H9 (cell line): ENCODE measurements around the gene TGFBI. TPM values are rescaled to one million over a fixed set of nuclear protein-coding genes. Genes with fewer than 3 reads are reported as not detected.

ENCODE experiments used
- DNase-seq: peaks from one replicate; pipeline ENCODE4 v3.0.0-alpha.2; 2017
- H2AFZ ChIP-seq: one replicate; pipeline ENCODE4 v1.6.1; 2013; ENCODE audit warnings: mild to moderate bottlenecking, low read length, control low read depth, moderate library complexity
- H2AK5ac ChIP-seq: 2 replicates; pipeline ENCODE4 v1.6.1; 2013; ENCODE audit warnings: low read length, control low read depth, mixed read lengths; ENCODE audit not compliant: insufficient read length
- H2BK120ac ChIP-seq: one replicate; pipeline ENCODE4 v1.6.1; 2013; ENCODE audit warnings: low read depth, mild to moderate bottlenecking, low read length, control low read depth, inconsistent platforms; ENCODE audit not compliant: poor library complexity, severe bottlenecking
- H2BK12ac ChIP-seq: 2 replicates; pipeline ENCODE4 v1.6.1; 2013; ENCODE audit warnings: low read length, control low read depth, mixed read lengths, low read depth; ENCODE audit not compliant: insufficient read length
- H2BK15ac ChIP-seq: 2 replicates; pipeline ENCODE4 v1.6.1; 2013; ENCODE audit warnings: low read depth, low read length, control low read depth
- H2BK20ac ChIP-seq: one replicate; pipeline ENCODE4 v1.6.1; 2013; ENCODE audit warnings: low read depth, mild to moderate bottlenecking, low read length, control low read depth, inconsistent platforms; ENCODE audit not compliant: poor library complexity, severe bottlenecking
- H2BK5ac ChIP-seq: 2 replicates; pipeline ENCODE4 v1.6.1; 2013; ENCODE audit warnings: low read length, control low read depth, mixed read lengths; ENCODE audit not compliant: insufficient read length
- H3K14ac ChIP-seq: 2 replicates; pipeline ENCODE4 v1.6.1; 2013; ENCODE audit warnings: low read length, control low read depth; ENCODE audit not compliant: insufficient read depth
- H3K18ac ChIP-seq: 2 replicates; pipeline ENCODE4 v1.6.1; 2013; ENCODE audit warnings: low read depth, mild to moderate bottlenecking, mixed read lengths, low read length, control low read depth; ENCODE audit not compliant: insufficient read length
- H3K23ac ChIP-seq: 2 replicates; pipeline ENCODE4 v1.6.1; 2013; ENCODE audit warnings: low read length, control low read depth, mixed read lengths, low read depth; ENCODE audit not compliant: insufficient read length
- H3K23me2 ChIP-seq: 2 replicates; pipeline ENCODE4 v1.6.1; 2013; ENCODE audit warnings: low read depth, mild to moderate bottlenecking, mixed read lengths, low read length, control low read depth; ENCODE audit not compliant: insufficient read length, poor library complexity, severe bottlenecking
- H3K27ac ChIP-seq: 2 replicates; pipeline ENCODE4 v1.5.1; 2013; ENCODE audit warnings: low read length, control low read depth, mixed read lengths, low read depth; ENCODE audit not compliant: insufficient read length
- H3K27me3 ChIP-seq: 2 replicates; pipeline ENCODE4 v1.6.1; 2013; ENCODE audit warnings: low read length, control low read depth, inconsistent platforms; ENCODE audit not compliant: insufficient read depth
- H3K4ac ChIP-seq: 2 replicates; pipeline ENCODE4 v1.6.1; 2013; ENCODE audit warnings: low read depth, mild to moderate bottlenecking, control low read depth, inconsistent platforms, low read length, moderate library complexity
- H3K4me1 ChIP-seq: 2 replicates; pipeline ENCODE4 v1.6.1; 2013; ENCODE audit warnings: low read length, control low read depth, inconsistent platforms; ENCODE audit not compliant: insufficient read depth
- H3K4me2 ChIP-seq: 2 replicates; pipeline ENCODE4 v1.6.1; 2013; ENCODE audit warnings: low read length, control low read depth, mixed read lengths; ENCODE audit not compliant: insufficient read length, insufficient read depth
- H3K56ac ChIP-seq: 2 replicates; pipeline ENCODE4 v1.6.1; 2013; ENCODE audit warnings: low read depth, mild to moderate bottlenecking, mixed read lengths, low read length, control low read depth; ENCODE audit not compliant: insufficient read length
- H3K79me1 ChIP-seq: 2 replicates; pipeline ENCODE4 v1.6.1; 2013; ENCODE audit warnings: low read depth, mild to moderate bottlenecking, moderate library complexity, low read length, control low read depth, inconsistent platforms; ENCODE audit not compliant: insufficient read depth, poor library complexity, severe bottlenecking
- H3K79me2 ChIP-seq: 2 replicates; pipeline ENCODE4 v1.6.1; 2013; ENCODE audit warnings: low read length, control low read depth, inconsistent platforms; ENCODE audit not compliant: insufficient read depth
- H3K9ac ChIP-seq: 2 replicates; pipeline ENCODE4 v1.6.1; 2013; ENCODE audit warnings: low read length, control low read depth, mixed read lengths; ENCODE audit not compliant: insufficient read length; ENCODE audit errors: extremely low read depth
- H3K9me3 ChIP-seq: one replicate; pipeline ENCODE4 v1.6.1; 2013; ENCODE audit warnings: low read depth, low read length, inconsistent platforms; ENCODE audit not compliant: control insufficient read depth
- H3T11ph ChIP-seq: one replicate; pipeline ENCODE4 v1.6.1; 2013; ENCODE audit warnings: mild to moderate bottlenecking, low read length, control low read depth, inconsistent platforms
- H4K20me1 ChIP-seq: one replicate; pipeline ENCODE4 v1.6.1; 2013; ENCODE audit not compliant: control insufficient read depth, insufficient read length, insufficient read depth
- H4K5ac ChIP-seq: 2 replicates; pipeline ENCODE4 v1.6.1; 2013; ENCODE audit warnings: low read depth, mild to moderate bottlenecking, mixed read lengths, low read length, control low read depth; ENCODE audit not compliant: insufficient read length
- H4K8ac ChIP-seq: replicated peaks from 2 replicates; pipeline ENCODE4 v1.6.1; 2013; ENCODE audit warnings: low read length, control low read depth, mixed read lengths, low read depth; ENCODE audit not compliant: insufficient read length
- H4K91ac ChIP-seq: 2 replicates; pipeline ENCODE4 v1.6.1; 2013; ENCODE audit warnings: low read depth, mild to moderate bottlenecking, moderate library complexity, mixed read lengths, low read length, control low read depth; ENCODE audit not compliant: insufficient read length
- H3K27ac Mint-ChIP-seq, 3 experiments: 2 replicates in 2 of 3; 3 replicates in 1 of 3; pipeline ENCODE4 v1.8.0; 2020 to 2021; ENCODE audit warnings: mixed read lengths in 3 of 3, mild to moderate bottlenecking in 1 of 3, moderate library complexity in 1 of 3
- H3K27me3 Mint-ChIP-seq: 2 replicates; pipeline ENCODE4 v1.8.0; 2021; ENCODE audit warnings: low read depth, mild to moderate bottlenecking, moderate library complexity, mixed read lengths
- H3K36me3 Mint-ChIP-seq, 3 experiments: 2 replicates in 2 of 3; 3 replicates in 1 of 3; pipeline ENCODE4 v1.8.0; 2020 to 2021; ENCODE audit warnings: low read depth in 3 of 3, mixed read lengths in 3 of 3; ENCODE audit not compliant: insufficient read depth in 1 of 3
- H3K4me1 Mint-ChIP-seq, 2 experiments: 2 replicates each; pipeline ENCODE4 v1.8.0; 2020; ENCODE audit warnings: mixed read lengths in 2 of 2
- H3K4me3 Mint-ChIP-seq, 2 experiments: 2 replicates in 1 of 2; 3 replicates in 1 of 2; pipeline ENCODE4 v1.8.0; 2020 to 2021; ENCODE audit warnings: mild to moderate bottlenecking in 2 of 2, mixed read lengths in 2 of 2, moderate library complexity in 1 of 2
- H3K9me3 Mint-ChIP-seq, 2 experiments: 2 replicates in 1 of 2; 3 replicates in 1 of 2; pipeline ENCODE4 v1.8.0; 2020; ENCODE audit warnings: mild to moderate bottlenecking in 2 of 2, mixed read lengths in 2 of 2, moderate library complexity in 1 of 2
- WGBS: extraction: QIAGEN DNeasy Blood & Tissue Kit; methylation state at CpG from one replicate; pipeline ENCODE4 v1.1.7; 2013; ENCODE audit warnings: missing lambda C conversion rate, low lambda C conversion rate, mixed read lengths; ENCODE audit not compliant: insufficient read length; ENCODE audit errors: extremely low coverage; 5-methylcytosine and 5-hydroxymethylcytosine counted together
- total RNA-seq: library from RNA; stranded (reverse); gene quantifications from 2 replicates; pipeline ENCODE4 v1.2.1, GENCODE V29; 2021
- TF ChIP-seq, protein P1 (sequence below): fragments of 200-600 bp; sonication (generic); conservative IDR thresholded peaks from 3 replicates; pipeline ENCODE4 v1.8.0; 2021; ENCODE audit warnings: antibody characterized with exemption, mild to moderate bottlenecking

TGFBI gene
- total RNA-seq, 1 experiment from 2014 or later, result 4.7 TPM

DNA sequence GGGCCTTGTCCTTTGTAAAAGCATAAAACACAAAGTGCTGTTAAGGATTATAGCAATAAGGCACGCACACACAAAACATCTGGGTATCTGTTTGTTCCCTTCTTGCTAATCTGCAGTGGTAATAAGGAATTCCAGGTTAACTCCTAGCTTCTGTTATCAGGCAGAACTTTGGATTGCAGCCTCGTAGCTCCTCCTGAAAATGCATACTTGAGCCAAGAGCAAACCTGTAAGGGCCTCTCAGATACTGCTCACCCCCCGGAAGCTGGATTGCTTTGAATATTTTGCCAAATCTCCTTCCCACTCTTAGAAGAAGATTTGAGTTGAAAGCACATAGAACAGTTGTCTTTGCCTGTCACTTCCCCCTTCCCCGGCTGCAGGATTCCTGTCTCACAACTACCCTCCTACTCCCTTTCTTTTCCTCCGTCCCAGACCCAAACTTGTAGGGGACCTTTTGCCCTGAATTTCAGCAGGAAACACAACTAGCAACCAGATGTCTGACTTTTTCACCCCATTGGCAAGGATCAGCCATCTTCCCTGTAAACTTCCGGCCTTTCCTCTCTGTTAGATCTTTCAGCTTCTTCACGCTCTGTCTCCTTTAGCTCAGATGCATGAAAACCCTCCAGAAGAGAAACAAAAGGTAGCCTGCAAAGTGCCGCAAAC is 75.6 kb downstream of the TGFBI start:
- Mint-ChIP-seq H3K36me3 (no peaks in the 10 kb centered on the region), H3K9me3 (no peaks in the 10 kb centered on the region; a peak in 1 of 5 replicates), H3K27me3 (no peaks in the 10 kb centered on the region; the same call in none of the 2 replicates), H3K27ac (peak overlapping the region in 2 of 3 experiments; percentile 25 to 33; a peak in 2 of 7 replicates), H3K4me1 (peaks cover 18 to 26% of the 10 kb centered on the region in 2 experiments), H3K4me3 (no peak overlapping the region)
- TF ChIP-seq, protein P1, sequence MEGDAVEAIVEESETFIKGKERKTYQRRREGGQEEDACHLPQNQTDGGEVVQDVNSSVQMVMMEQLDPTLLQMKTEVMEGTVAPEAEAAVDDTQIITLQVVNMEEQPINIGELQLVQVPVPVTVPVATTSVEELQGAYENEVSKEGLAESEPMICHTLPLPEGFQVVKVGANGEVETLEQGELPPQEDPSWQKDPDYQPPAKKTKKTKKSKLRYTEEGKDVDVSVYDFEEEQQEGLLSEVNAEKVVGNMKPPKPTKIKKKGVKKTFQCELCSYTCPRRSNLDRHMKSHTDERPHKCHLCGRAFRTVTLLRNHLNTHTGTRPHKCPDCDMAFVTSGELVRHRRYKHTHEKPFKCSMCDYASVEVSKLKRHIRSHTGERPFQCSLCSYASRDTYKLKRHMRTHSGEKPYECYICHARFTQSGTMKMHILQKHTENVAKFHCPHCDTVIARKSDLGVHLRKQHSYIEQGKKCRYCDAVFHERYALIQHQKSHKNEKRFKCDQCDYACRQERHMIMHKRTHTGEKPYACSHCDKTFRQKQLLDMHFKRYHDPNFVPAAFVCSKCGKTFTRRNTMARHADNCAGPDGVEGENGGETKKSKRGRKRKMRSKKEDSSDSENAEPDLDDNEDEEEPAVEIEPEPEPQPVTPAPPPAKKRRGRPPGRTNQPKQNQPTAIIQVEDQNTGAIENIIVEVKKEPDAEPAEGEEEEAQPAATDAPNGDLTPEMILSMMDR, result no peak
- H3K4ac ChIP-seq, result no peak overlapping the region
- H3K79me1 ChIP-seq, result no peaks in the 10 kb centered on the region
- H3K9me3 ChIP-seq, result no peaks in the 10 kb centered on the region
- no peak overlapping the region for H2BK120ac ChIP-seq
- H4K91ac ChIP-seq, result no peak overlapping the region
- H3K18ac ChIP-seq, result no peak overlapping the region
- no peak overlapping the region for H4K8ac ChIP-seq
- no peaks in the 10 kb centered on the region for H3K79me2 ChIP-seq
- no peaks in the 10 kb centered on the region for H4K20me1 ChIP-seq
- H3K9ac ChIP-seq, result no peak overlapping the region
- H3T11ph ChIP-seq, result no peak overlapping the region
- H2BK15ac ChIP-seq, result no peak overlapping the region
- H3K27me3 ChIP-seq, result no peaks in the 10 kb centered on the region
- WGBS, result no CpG with 5 or more reads among the region's 8 CpGs
- no peak for DNase-seq
- H3K23ac ChIP-seq, result no peak overlapping the region
- no peaks in the 10 kb centered on the region for H3K23me2 ChIP-seq
- H3K56ac ChIP-seq, result no peak overlapping the region
- no peak overlapping the region for H2BK5ac ChIP-seq
- H2AFZ ChIP-seq, result no peak overlapping the region
- H3K4me2 ChIP-seq, result no peak overlapping the region
- peaks cover 3% of the 10 kb centered on the region; the same call in 1 of the 2 replicates for H3K4me1 ChIP-seq
- H4K5ac ChIP-seq, result no peak overlapping the region
- H2BK20ac ChIP-seq, result no peak overlapping the region
- H3K27ac ChIP-seq, result no peak overlapping the region
- no peak overlapping the region for H2BK12ac ChIP-seq
- H2AK5ac ChIP-seq, result no peak overlapping the region
- peak overlapping the region; percentile 46; the same call in 1 of the 2 replicates for H3K14ac ChIP-seq
